Colonic mucosa (tissue), 4 donors: ENCODE data around the gene CARMIL1. TPM values are rescaled to one million over a fixed set of nuclear protein-coding genes. Genes with fewer than 3 reads are reported as not detected.

Experiments used
- DNase-seq: peaks from one replicate; pipeline ENCODE4 v3.0.0-alpha.2; 2020
- H3K27ac ChIP-seq: fragments of 200-600 bp; one replicate; pipeline ENCODE4 v1.8.0; 2021
- H3K27me3 ChIP-seq: fragments of 200-600 bp; one replicate; pipeline ENCODE4 v1.8.0; 2021
- H3K36me3 ChIP-seq: fragments of 200-600 bp; one replicate; pipeline ENCODE4 v1.8.0; 2021
- H3K4me1 ChIP-seq: fragments of 200-600 bp; one replicate; pipeline ENCODE4 v1.8.0; 2021; ENCODE audit warnings: mild to moderate bottlenecking
- H3K4me3 ChIP-seq: fragments of 200-600 bp; one replicate; pipeline ENCODE4 v1.8.0; 2021
- H3K9ac ChIP-seq, 2 donors: one replicate each; pipeline ENCODE4 v1.7.0; 2013; ENCODE audit warnings: control low read depth in 2 of 2, low read depth in 2 of 2, low read length in 2 of 2
- H3K9me3 ChIP-seq: fragments of 200-600 bp; one replicate; pipeline ENCODE4 v1.8.0; 2021
- intact Hi-C: fragments of 100-400 bp; cut with DNase I; formaldehyde crosslinking; loops from one replicate; pipeline ENCODE4 v1.14.1; 2022
- total RNA-seq, 2 donors: library from RNA; stranded (reverse); fragmentation: NEBNext Ultra II Directional in 1 of 2; extraction: Animal tissue kit (Norgen Biotek cat#: 25700) in 1 of 2; gene quantifications; one replicate each; pipeline ENCODE4 v1.2.1, GENCODE V29; 2021
- TF ChIP-seq, protein P1 (sequence below): fragments of 200-600 bp; IDR thresholded peaks from one replicate; pipeline ENCODE4 v1.8.0; 2022; ENCODE audit warnings: antibody characterized with exemption, mild to moderate bottlenecking
- donor health status: healthy.
- donor health status: DM: no; HTN: no; CAD: no.
- donor health status: DM: no; HTN: no; CAD: no.

Gene CARMIL1
- total RNA-seq, 2 donors from 2014 or later, result 38.6 to 50.2 TPM

DNA sequence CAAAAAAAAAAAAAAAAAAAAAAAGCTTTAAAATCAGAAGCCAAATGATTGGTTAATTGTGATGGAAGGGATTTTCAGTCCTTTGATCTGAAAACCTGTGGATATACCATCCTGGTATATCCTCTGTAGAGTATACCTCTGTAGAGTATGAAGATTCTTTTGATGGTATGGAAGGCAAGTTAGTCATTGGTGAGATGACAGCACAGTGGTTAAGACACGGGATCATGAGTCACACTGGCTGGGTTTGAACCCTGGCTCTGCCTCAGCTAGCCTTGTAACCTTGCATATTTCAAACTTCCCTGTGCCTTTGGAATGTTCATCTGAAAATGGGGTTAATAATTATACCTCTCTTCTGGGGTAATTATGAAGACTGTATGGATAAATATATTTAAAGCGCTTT is 179.3 kb downstream of the CARMIL1 start:
- no peak overlapping the region for H3K27ac ChIP-seq
- DNase-seq, result no peak
- H3K27me3 ChIP-seq, result no peaks in the 10 kb centered on the region
- no peak overlapping the region for H3K9ac ChIP-seq
- no peak overlapping the region for H3K4me3 ChIP-seq
- intact Hi-C loops, result no loop called here
- no peaks in the 10 kb centered on the region for H3K4me1 ChIP-seq
- H3K36me3 ChIP-seq, result no peaks in the 10 kb centered on the region
- TF ChIP-seq, protein P1, sequence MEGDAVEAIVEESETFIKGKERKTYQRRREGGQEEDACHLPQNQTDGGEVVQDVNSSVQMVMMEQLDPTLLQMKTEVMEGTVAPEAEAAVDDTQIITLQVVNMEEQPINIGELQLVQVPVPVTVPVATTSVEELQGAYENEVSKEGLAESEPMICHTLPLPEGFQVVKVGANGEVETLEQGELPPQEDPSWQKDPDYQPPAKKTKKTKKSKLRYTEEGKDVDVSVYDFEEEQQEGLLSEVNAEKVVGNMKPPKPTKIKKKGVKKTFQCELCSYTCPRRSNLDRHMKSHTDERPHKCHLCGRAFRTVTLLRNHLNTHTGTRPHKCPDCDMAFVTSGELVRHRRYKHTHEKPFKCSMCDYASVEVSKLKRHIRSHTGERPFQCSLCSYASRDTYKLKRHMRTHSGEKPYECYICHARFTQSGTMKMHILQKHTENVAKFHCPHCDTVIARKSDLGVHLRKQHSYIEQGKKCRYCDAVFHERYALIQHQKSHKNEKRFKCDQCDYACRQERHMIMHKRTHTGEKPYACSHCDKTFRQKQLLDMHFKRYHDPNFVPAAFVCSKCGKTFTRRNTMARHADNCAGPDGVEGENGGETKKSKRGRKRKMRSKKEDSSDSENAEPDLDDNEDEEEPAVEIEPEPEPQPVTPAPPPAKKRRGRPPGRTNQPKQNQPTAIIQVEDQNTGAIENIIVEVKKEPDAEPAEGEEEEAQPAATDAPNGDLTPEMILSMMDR, result no peak
- H3K9me3 ChIP-seq, result no peaks in the 10 kb centered on the region

DNA sequence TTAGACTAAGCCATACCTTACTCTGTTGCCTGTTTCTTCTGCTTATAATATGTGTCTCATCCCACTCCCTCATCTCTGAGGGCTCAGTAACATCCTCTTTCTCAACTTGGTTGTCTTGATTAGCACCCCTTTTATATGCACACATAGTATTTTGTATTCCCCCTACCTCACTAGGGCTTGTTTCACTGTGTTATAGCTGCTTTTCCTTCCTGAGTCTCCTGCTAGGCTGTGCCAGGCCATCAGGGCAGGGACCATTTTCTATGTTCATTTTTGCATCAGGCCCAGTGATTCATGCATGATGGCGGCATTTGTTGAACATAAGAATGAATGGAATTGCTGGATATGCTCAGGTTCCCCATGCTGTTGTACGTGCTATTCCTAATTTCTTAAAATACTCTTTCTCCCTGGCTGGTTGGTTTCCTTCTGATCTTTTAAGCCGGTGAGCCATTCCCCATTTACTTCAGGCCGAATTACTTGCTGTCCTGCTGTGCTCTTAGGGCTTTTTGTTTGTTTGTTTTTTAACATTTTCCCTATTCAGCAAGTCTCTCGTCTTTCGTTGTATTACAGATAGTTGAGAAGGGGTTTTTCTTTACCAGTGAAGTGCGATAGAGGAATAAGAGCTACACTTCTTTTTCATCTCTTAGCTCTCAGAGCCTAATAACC is 183.2 kb downstream of the CARMIL1 start:
- intact Hi-C loops, result no loop called here
- TF ChIP-seq, protein P1, result no peak

DNA sequence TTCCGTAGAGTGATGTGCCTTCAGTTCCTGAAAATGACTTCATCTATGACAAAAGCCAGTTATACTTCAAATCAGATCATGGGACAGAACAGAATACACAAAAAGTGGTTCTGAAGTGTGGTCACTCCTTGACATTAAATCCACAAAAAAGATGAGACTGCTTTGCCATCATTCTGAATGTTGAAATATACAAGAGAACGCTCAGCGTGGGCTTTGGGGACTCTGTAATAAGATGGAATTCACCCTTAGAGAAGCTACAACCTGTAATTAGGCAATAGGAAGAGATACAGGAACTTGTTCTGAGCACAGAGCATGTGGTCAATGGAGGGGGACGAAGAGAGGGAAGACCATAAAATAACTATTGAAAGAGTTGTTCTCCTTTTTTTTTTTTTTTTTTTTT is 184.3 kb downstream of the CARMIL1 start:
- no peak for DNase-seq
- H3K9ac ChIP-seq, result no peak overlapping the region
- no peaks in the 10 kb centered on the region for H3K9me3 ChIP-seq
- TF ChIP-seq, protein P1, result no peak
- no peaks in the 10 kb centered on the region for H3K27me3 ChIP-seq
- no peaks in the 10 kb centered on the region for H3K36me3 ChIP-seq
- no peak overlapping the region for H3K4me3 ChIP-seq
- no peaks in the 10 kb centered on the region for H3K4me1 ChIP-seq
- intact Hi-C loops, result no loop called here
- H3K27ac ChIP-seq, result no peak overlapping the region

More for the DNA sequence above, 183.2 kb downstream of the CARMIL1 start:
- Histone ChIP-seq H3K36me3 (no peaks in the 10 kb centered on the region), H3K9me3 (no peaks in the 10 kb centered on the region), H3K27ac (no peak overlapping the region), H3K9ac (no peak overlapping the region), H3K27me3 (no peaks in the 10 kb centered on the region), H3K4me1 (no peaks in the 10 kb centered on the region), H3K4me3 (no peak overlapping the region)
- no peak for DNase-seq

GRCh38 chr6:25464225-25464624 is 185.1 kb downstream of the CARMIL1 start:
- intact Hi-C loops, result no loop called here

DNA sequence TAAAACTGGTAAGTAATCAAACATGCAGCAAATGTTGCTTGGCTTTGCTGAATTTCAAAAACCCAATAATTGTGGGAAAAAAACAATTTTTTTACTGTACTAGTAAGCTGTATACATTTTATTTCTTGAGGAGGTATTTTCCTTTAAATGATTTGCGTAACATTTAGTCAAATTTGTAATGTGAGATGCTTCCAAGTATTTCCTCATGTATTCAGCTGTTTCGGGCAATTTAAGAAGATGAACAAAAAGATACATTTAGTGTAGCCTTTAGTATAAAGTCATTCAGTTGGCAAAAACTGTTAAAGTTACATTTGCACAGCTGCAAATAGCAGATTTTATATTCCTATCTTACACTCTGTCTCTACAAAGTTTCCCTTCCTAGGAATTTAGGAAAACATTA is 186.8 kb downstream of the CARMIL1 start:
- DNase-seq, result no peak
- Histone ChIP-seq H3K27ac (no peak overlapping the region), H3K9ac (no peak overlapping the region), H3K27me3 (no peaks in the 10 kb centered on the region), H3K4me3 (no peak overlapping the region), H3K9me3 (no peaks in the 10 kb centered on the region), H3K4me1 (no peaks in the 10 kb centered on the region), H3K36me3 (no peaks in the 10 kb centered on the region)
- intact Hi-C loops, result no loop called here
- TF ChIP-seq, protein P1, result no peak

More at GRCh38 chr6:25464225-25464624, 185.1 kb downstream of the CARMIL1 start:
- H3K9ac ChIP-seq, result no peak overlapping the region
- H3K9me3 ChIP-seq, result no peaks in the 10 kb centered on the region
- no peak overlapping the region for H3K4me3 ChIP-seq
- TF ChIP-seq, protein P1, result no peak
- H3K36me3 ChIP-seq, result no peaks in the 10 kb centered on the region
- no peak for DNase-seq
- H3K27me3 ChIP-seq, result no peaks in the 10 kb centered on the region
- no peaks in the 10 kb centered on the region for H3K4me1 ChIP-seq
- H3K27ac ChIP-seq, result no peak overlapping the region
